GM19328 (cell line): ENCODE data around the gene KCNN3.
"Not testable (repeated sequence)": the region's sequence is repeated elsewhere in the genome, so short reads cannot be mapped to it uniquely, and the experiment has no call there.

Experiments
- ATAC-seq: cut with Tn5 transposase; IDR thresholded peaks from one replicate; pipeline ENCODE4 v1.9.1; 2021; ENCODE audit warnings: mild to moderate bottlenecking, moderate library complexity; ENCODE audit not compliant: unreplicated experiment

The KCNN3 gene

GRCh38 chr1:154870115-154870571 lies at the start of gene KCNN3:
Gene KCNN3 (minus strand): TSS chr1:154870281. CDS start chr1:154869964, 317 bp downstream.
- peak; percentile 87 for ATAC-seq

- ATAC-seq = no peak
Observed at GRCh38 chr1:154913273-154913672, 43.2 kb upstream of the KCNN3 start.

- no peak for ATAC-seq
Observed at GRCh38 chr1:154912755-154913154, 42.7 kb upstream of the KCNN3 start.

GRCh38 chr1:154911691-154912550 lies 41.8 kb upstream of the KCNN3 start:
- no peak for ATAC-seq

GRCh38 chr1:154910851-154911250 lies 40.8 kb upstream of the KCNN3 start:
- ATAC-seq = no peak

GRCh38 chr1:154908937-154909336 lies 38.9 kb upstream of the KCNN3 start:
- ATAC-seq = no peak

GRCh38 chr1:154908129-154908528 lies 38.0 kb upstream of the KCNN3 start:
- not testable (repeated sequence) for ATAC-seq

- no peak for ATAC-seq
Observed at GRCh38 chr1:154906621-154907081, 36.6 kb upstream of the KCNN3 start.

GRCh38 chr1:154902938-154903566 lies 33.0 kb upstream of the KCNN3 start:
- ATAC-seq = no peak

- ATAC-seq = no peak
Observed at GRCh38 chr1:154901591-154901990, 31.5 kb upstream of the KCNN3 start.

- ATAC-seq = no peak
Observed at GRCh38 chr1:154899041-154899440, 29.0 kb upstream of the KCNN3 start.

GRCh38 chr1:154896771-154897286 lies 26.7 kb upstream of the KCNN3 start:
- no peak for ATAC-seq

- no peak for ATAC-seq
Observed at GRCh38 chr1:154895798-154896197, 25.7 kb upstream of the KCNN3 start.

GRCh38 chr1:154891452-154891851 lies 21.4 kb upstream of the KCNN3 start:
- no peak for ATAC-seq

GRCh38 chr1:154888757-154889156 lies 18.7 kb upstream of the KCNN3 start:
- no peak for ATAC-seq

- no peak for ATAC-seq
Observed at GRCh38 chr1:154886281-154887015, 16.4 kb upstream of the KCNN3 start.

GRCh38 chr1:154884869-154885701 lies 15.0 kb upstream of the KCNN3 start:
- no peak for ATAC-seq

- ATAC-seq = no peak
Observed at GRCh38 chr1:154883919-154884868, 14.1 kb upstream of the KCNN3 start.
